ENCODE data around the gene SRRM3.

Gene SRRM3

GRCh38 chr7:76272851-76273497, 71.3 kb downstream of the SRRM3 start:
- H3K27ac ChIP-seq: no peak overlapping the region
- no peak for TF ChIP-seq CTCF (IDR thresholded peaks at IDR 0.05)
- DNase-seq (ENCODE audit: low spot score): no peak
- no peak overlapping the region for H3K4me3 ChIP-seq

GRCh38 chr7:76273503-76273902, 71.8 kb downstream of the SRRM3 start:
- no peak overlapping the region for H3K4me3 ChIP-seq
- no peak overlapping the region for H3K27ac ChIP-seq
- no peak for DNase-seq (ENCODE audit: low spot score)
- TF ChIP-seq CTCF (IDR thresholded peaks at IDR 0.05): no peak

- no peak for TF ChIP-seq CTCF (IDR thresholded peaks at IDR 0.05)
- DNase-seq (ENCODE audit: low spot score): no peak
- Histone ChIP-seq H3K27ac (no peak overlapping the region), H3K4me3 (no peak overlapping the region)
Measured at GRCh38 chr7:76278540-76278939, 76.8 kb downstream of the SRRM3 start.

DNA sequence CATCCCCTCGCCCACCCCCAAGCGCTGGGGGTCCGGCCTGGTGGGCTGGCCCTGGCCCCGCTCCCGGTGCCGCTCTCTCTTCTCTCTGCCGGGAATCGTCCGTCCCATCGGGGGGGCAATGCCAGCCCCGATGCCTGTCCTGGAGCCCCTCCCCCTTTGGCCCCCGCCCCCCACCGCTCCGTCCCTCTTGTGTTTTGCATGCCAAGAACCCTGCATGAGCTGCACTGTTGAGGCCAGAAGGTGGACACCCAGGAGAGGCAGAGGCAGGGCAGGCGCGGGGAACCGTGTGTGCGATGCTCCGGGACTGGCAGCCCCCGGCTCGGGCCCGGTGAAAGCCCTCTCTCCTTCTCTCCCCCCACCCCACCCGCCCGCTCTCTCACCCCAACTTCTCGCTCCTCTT, 78.7 kb downstream of the SRRM3 start:
- no peak for TF ChIP-seq CTCF (IDR thresholded peaks at IDR 0.05)
- no peak overlapping the region for H3K27ac ChIP-seq
- peak overlapping the region; percentile 13 for H3K4me3 ChIP-seq

GRCh38 chr7:76281006-76281705, 79.5 kb downstream of the SRRM3 start:
- H3K4me3 ChIP-seq: peak overlapping the region; percentile 84
- TF ChIP-seq CTCF (IDR thresholded peaks at IDR 0.05): no peak
- H3K27ac ChIP-seq: no peak overlapping the region
- no peak for DNase-seq (ENCODE audit: low spot score)

More for the DNA sequence above, 78.7 kb downstream of the SRRM3 start:
- peak; percentile 73 for DNase-seq (ENCODE audit: low spot score)

GRCh38 chr7:76281706-76282343, 80.1 kb downstream of the SRRM3 start:
- TF ChIP-seq CTCF (IDR thresholded peaks at IDR 0.05): no peak
- Histone ChIP-seq H3K27ac (peak overlapping the region in 1 of 2 donors; percentile 67), H3K4me3 (peak overlapping the region; percentile 84)
- DNase-seq (ENCODE audit: low spot score): no peak
